K562 (cell line): ENCODE data around the gene CCDC159. TPM values are rescaled to one million over a fixed set of nuclear protein-coding genes. Genes with fewer than 3 reads are reported as not detected.

Experiments
- CREB1 ChIP-seq, 2 experiments: sonication (generic) in 1 of 2; formaldehyde crosslinking in 1 of 2; IDR thresholded peaks; 2 replicates each; pipeline versions ENCODE4 v1.6.1 to v1.8.0; 2012 to 2022; ENCODE audit warnings: inconsistent platforms in 1 of 2, mild to moderate bottlenecking in 1 of 2, missing genetic modification reagents in 1 of 2, moderate library complexity in 1 of 2
- DMBX1 ChIP-seq: fragments of 250-450 bp; sonication (Bioruptor Pico); IDR thresholded peaks from 2 replicates; pipeline ENCODE4 v1.8.0; 2022; ENCODE audit warnings: inconsistent platforms, mild to moderate bottlenecking, moderate library complexity, borderline replicate concordance
- HDAC1 ChIP-seq, 2 experiments: fragments of 450-650 bp; IDR thresholded peaks; 2 replicates each; pipeline ENCODE4 v1.6.1; 2016 to 2017; ENCODE audit warnings: inconsistent platforms in 1 of 2, mild to moderate bottlenecking in 1 of 2, moderate library complexity in 1 of 2
- HDAC2 ChIP-seq: fragments of 450-650 bp; IDR thresholded peaks from 2 replicates; pipeline ENCODE4 v1.6.1; 2016; ENCODE audit warnings: mild to moderate bottlenecking
- HNRNPLL ChIP-seq: fragments of 200-400 bp; formaldehyde crosslinking; IDR thresholded peaks from 2 replicates; pipeline ENCODE4 v1.6.1; 2017; ENCODE audit warnings: low read length, low read depth, mild to moderate bottlenecking; ENCODE audit not compliant: poor library complexity, severe bottlenecking
- L3MBTL2 ChIP-seq: fragments of 450-650 bp; IDR thresholded peaks from 2 replicates; pipeline ENCODE4 v1.6.1; 2016; ENCODE audit warnings: mild to moderate bottlenecking, moderate library complexity
- MYC ChIP-seq, 2 experiments: fragments of 250-450 bp in 1 of 2; sonication (Bioruptor Pico) in 1 of 2; IDR thresholded peaks; 2 replicates each; pipeline versions ENCODE4 v1.5.1 to v1.6.1; 2012 to 2021; ENCODE audit warnings: low read depth in 2 of 2, borderline replicate concordance in 1 of 2, improper control_type of control experiment in 1 of 2, low read length in 1 of 2, mild to moderate bottlenecking in 1 of 2, moderate library complexity in 1 of 2
- PCBP1 ChIP-seq: fragments of 200-400 bp; formaldehyde crosslinking; IDR thresholded peaks from 2 replicates; pipeline ENCODE4 v1.6.1; 2018; ENCODE audit warnings: mild to moderate bottlenecking, low read depth, low read length; ENCODE audit not compliant: poor library complexity, severe bottlenecking
- POLR2A ChIP-seq: fragments of 450-650 bp; conservative IDR thresholded peaks from 2 replicates; pipeline ENCODE4 v1.6.1; 2016
- RBM15 ChIP-seq: fragments of 200-400 bp; formaldehyde crosslinking; IDR thresholded peaks from 2 replicates; pipeline ENCODE4 v1.6.1; 2018; ENCODE audit warnings: mild to moderate bottlenecking, low read length, moderate library complexity; ENCODE audit not compliant: insufficient read depth
- SIRT6 ChIP-seq: IDR thresholded peaks from one replicate; pipeline ENCODE4 v1.6.1; 2012; ENCODE audit warnings: low read depth, mild to moderate bottlenecking, control low read depth, inconsistent platforms, low read length, moderate library complexity
- TRIM24 ChIP-seq, 2 experiments: fragments of 450-650 bp; IDR thresholded peaks; 2 replicates each; pipeline ENCODE4 v1.6.1; 2016
- ZFP30 ChIP-seq: fragments of 250-450 bp; sonication (Bioruptor Pico); IDR thresholded peaks from 2 replicates; pipeline ENCODE4 v1.8.0; 2022; ENCODE audit warnings: moderate library complexity, mild to moderate bottlenecking, inconsistent platforms, borderline replicate concordance
- ZNF707 ChIP-seq: fragments of 250-450 bp; sonication (Bioruptor Pico); conservative IDR thresholded peaks from 2 replicates; pipeline ENCODE4 v1.8.0; 2022; ENCODE audit warnings: inconsistent platforms, mild to moderate bottlenecking, moderate library complexity
- ZSCAN32 ChIP-seq: fragments of 450-650 bp; formaldehyde crosslinking; IDR thresholded peaks from 2 replicates; pipeline ENCODE4 v1.4.0; 2020; ENCODE audit warnings: mild to moderate bottlenecking, moderate library complexity
- polyA plus RNA-seq, 8 experiments: library from polyadenylated mRNA; depleted of rRNA in 4 of 8; stranded (reverse) in 5 of 8; unstranded in 3 of 8; fragments of >200 nt; fragmentation: Nextera tagmentation in 2 of 8; fragmentation: Illumina TruSeq in 1 of 8; extraction: Ambion mirVana in 2 of 8; extraction: Trizol in 1 of 8; gene quantifications; 2 replicates each; pipeline versions ENCODE4 v1.2.1 to v1.2.3, GENCODE V29; 2011 to 2014; ENCODE audit warnings: inconsistent platforms in 1 of 8, missing spikeins in 1 of 8
- total RNA-seq, 7 experiments: library from RNA; depleted of rRNA in 6 of 7; stranded (reverse); fragments of >200 nt in 6 of 7; fragmentation: Illumina TruSeq in 2 of 7; extraction: Trizol in 2 of 7; gene quantifications; 2 replicates each; pipeline versions ENCODE4 v1.2.1 to v1.2.3, GENCODE V29; 2011 to 2021; ENCODE audit warnings: low replicate concordance in 1 of 7
- TF ChIP-seq, protein P1 (sequence below): sonication (generic); IDR thresholded peaks from 2 replicates; pipeline ENCODE4 v1.6.1; 2016
- TF ChIP-seq, protein P2 (sequence below): fragments of 450-650 bp; IDR thresholded peaks from 2 replicates; pipeline ENCODE4 v1.6.1; 2016; ENCODE audit warnings: borderline replicate concordance
- TF ChIP-seq, protein P3 (sequence below): fragments of 450-650 bp; IDR thresholded peaks from 2 replicates; pipeline ENCODE4 v1.6.1; 2018; ENCODE audit warnings: mild to moderate bottlenecking, low read depth; ENCODE audit not compliant: partially characterized antibody
- TF ChIP-seq, protein P4 (sequence below): sonication (generic); formaldehyde crosslinking; IDR thresholded peaks from 2 replicates; pipeline ENCODE4 v1.5.0; 2020; ENCODE audit warnings: missing genetic modification reagents
- TF ChIP-seq, protein P5 (sequence below): fragments of 250-450 bp; sonication (Bioruptor Pico); IDR thresholded peaks from 2 replicates; pipeline ENCODE4 v1.4.0; 2020; ENCODE audit warnings: mild to moderate bottlenecking

The CCDC159 gene
- total and polyA plus RNA-seq, 9 of the 15 experiments (the other 6 are each of a cell fraction or from before 2014, with no cell fraction given) = 0.68 to 10.1 (median 4.7) TPM

DNA sequence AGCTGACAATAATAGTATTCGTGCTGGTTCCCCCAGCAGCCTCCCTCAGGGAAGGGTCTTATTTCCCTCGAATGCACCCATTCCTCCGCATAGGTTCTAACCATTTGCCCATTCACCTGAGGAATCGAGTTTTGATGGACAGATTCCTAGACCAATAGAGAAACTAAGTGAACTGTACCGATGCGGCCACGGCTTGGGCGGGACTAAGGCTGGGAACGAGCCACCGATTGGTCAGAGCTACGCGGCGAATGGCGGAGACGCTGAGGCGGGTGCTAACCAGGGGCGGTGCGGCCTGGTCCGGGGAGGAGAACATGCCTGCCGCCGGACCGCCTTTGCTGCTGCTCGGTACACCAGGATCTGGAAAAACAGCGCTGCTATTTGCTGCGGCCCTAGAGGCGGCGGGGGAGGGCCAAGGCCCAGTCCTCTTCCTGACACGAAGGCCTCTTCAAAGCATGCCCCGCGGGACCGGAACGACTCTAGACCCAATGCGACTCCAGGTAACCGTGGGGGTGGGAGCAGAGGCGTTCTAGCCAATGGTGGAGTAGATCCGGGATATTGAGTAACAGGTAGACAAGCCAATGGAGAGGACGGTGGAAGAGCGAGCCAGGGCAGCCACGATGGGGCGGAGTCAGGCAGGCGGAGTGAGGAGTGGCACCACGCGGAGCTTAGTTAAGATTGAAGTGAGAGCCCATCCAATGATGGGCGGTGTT lies 28.3 kb downstream of the CCDC159 start, which contains the start of gene SWSAP1 (continued):
- TF ChIP-seq, protein P1, sequence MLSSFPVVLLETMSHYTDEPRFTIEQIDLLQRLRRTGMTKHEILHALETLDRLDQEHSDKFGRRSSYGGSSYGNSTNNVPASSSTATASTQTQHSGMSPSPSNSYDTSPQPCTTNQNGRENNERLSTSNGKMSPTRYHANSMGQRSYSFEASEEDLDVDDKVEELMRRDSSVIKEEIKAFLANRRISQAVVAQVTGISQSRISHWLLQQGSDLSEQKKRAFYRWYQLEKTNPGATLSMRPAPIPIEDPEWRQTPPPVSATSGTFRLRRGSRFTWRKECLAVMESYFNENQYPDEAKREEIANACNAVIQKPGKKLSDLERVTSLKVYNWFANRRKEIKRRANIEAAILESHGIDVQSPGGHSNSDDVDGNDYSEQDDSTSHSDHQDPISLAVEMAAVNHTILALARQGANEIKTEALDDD = peak; percentile 28; the same call in 1 of the 2 replicates
- TF ChIP-seq DMBX1 (CRISPR knock-in tag) (0 out of 2 replicates have a peak, but pooled peaks have one; percentile 21), SIRT6 (no peak), ZFP30 (CRISPR knock-in tag) (no peak), MYC (IDR thresholded peaks at IDR 0.05; ENCODE audit: low read depth, low read length) (peak; percentile 89), MYC (CRISPR knock-in tag; IDR thresholded peaks at IDR 0.05; ENCODE audit: borderline replicate concordance, low read depth) (0 out of 2 replicates have a peak, but pooled peaks have one; percentile 57), HNRNPLL (peak; percentile 18), CREB1 (IDR thresholded peaks at IDR 0.05) (peak; percentile 44; the same call in 1 of the 2 replicates), CREB1 (CRISPR knock-in tag; IDR thresholded peaks at IDR 0.05) (peak; percentile 82), L3MBTL2 (peak; percentile 92), TRIM24 (IDR thresholded peaks at IDR 0.05) (no peak), POLR2A (peak; percentile 96), PCBP1 (no peak), HDAC1 (IDR thresholded peaks at IDR 0.05) (peak in 1 of 2 experiments; percentile 22; a peak in 2 of 4 replicates), ZSCAN32 (CRISPR knock-in tag) (0 out of 2 replicates have a peak, but pooled peaks have one; percentile 50), RBM15 (no peak), HDAC2 (peak; percentile 5; the same call in 1 of the 2 replicates), ZNF707 (CRISPR knock-in tag) (no peak)
- TF ChIP-seq, protein P2, sequence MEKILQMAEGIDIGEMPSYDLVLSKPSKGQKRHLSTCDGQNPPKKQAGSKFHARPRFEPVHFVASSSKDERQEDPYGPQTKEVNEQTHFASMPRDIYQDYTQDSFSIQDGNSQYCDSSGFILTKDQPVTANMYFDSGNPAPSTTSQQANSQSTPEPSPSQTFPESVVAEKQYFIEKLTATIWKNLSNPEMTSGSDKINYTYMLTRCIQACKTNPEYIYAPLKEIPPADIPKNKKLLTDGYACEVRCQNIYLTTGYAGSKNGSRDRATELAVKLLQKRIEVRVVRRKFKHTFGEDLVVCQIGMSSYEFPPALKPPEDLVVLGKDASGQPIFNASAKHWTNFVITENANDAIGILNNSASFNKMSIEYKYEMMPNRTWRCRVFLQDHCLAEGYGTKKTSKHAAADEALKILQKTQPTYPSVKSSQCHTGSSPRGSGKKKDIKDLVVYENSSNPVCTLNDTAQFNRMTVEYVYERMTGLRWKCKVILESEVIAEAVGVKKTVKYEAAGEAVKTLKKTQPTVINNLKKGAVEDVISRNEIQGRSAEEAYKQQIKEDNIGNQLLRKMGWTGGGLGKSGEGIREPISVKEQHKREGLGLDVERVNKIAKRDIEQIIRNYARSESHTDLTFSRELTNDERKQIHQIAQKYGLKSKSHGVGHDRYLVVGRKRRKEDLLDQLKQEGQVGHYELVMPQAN = peak; percentile 81; the same call in 1 of the 2 replicates
- TF ChIP-seq, protein P3, sequence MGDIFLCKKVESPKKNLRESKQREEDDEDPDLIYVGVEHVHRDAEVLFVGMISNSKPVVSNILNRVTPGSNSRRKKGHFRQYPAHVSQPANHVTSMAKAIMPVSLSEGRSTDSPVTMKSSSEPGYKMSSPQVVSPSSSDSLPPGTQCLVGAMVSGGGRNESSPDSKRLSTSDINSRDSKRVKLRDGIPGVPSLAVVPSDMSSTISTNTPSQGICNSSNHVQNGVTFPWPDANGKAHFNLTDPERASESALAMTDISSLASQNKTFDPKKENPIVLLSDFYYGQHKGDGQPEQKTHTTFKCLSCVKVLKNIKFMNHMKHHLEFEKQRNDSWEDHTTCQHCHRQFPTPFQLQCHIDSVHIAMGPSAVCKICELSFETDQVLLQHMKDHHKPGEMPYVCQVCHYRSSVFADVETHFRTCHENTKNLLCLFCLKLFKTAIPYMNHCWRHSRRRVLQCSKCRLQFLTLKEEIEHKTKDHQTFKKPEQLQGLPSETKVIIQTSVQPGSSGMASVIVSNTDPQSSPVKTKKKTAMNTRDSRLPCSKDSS = no peak
- TF ChIP-seq, protein P4, sequence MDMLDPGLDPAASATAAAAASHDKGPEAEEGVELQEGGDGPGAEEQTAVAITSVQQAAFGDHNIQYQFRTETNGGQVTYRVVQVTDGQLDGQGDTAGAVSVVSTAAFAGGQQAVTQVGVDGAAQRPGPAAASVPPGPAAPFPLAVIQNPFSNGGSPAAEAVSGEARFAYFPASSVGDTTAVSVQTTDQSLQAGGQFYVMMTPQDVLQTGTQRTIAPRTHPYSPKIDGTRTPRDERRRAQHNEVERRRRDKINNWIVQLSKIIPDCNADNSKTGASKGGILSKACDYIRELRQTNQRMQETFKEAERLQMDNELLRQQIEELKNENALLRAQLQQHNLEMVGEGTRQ (CRISPR knock-in tag) = peak; percentile 13; the same call in 1 of the 2 replicates
- TF ChIP-seq, protein P5, sequence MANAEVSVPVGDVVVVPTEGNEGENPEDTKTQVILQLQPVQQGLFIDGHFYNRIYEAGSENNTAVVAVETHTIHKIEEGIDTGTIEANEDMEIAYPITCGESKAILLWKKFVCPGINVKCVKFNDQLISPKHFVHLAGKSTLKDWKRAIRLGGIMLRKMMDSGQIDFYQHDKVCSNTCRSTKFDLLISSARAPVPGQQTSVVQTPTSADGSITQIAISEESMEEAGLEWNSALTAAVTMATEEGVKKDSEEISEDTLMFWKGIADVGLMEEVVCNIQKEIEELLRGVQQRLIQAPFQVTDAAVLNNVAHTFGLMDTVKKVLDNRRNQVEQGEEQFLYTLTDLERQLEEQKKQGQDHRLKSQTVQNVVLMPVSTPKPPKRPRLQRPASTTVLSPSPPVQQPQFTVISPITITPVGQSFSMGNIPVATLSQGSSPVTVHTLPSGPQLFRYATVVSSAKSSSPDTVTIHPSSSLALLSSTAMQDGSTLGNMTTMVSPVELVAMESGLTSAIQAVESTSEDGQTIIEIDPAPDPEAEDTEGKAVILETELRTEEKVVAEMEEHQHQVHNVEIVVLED (CRISPR knock-in tag) = peak; percentile 58
